Renal pelvis (tissue), 4 donors: Measurements from ENCODE around the gene CPLX1. TPM values are rescaled to one million over a fixed set of nuclear protein-coding genes. Genes with fewer than 3 reads are reported as not detected.

Source experiments
- DNase-seq: peaks from one replicate; pipeline ENCODE4 v3.0.0-alpha.2; 2013
- polyA plus RNA-seq, 3 donors: library from polyadenylated mRNA; unstranded; fragments of 120-200 nt; gene quantifications; one replicate each; pipeline ENCODE4 v1.2.1, GENCODE V29; 2013; ENCODE audit not compliant: insufficient read length in 3 of 3

CPLX1 gene
- polyA plus RNA-seq, 3 donors: 3.0 to 3.5 (median 3.1) TPM

- DNase-seq: no peak
Measured at GRCh38 chr4:833731-834367, 7.9 kb upstream of the CPLX1 start.

GRCh38 chr4:833156-833555 lies 7.2 kb upstream of the CPLX1 start:
- no peak for DNase-seq

- DNase-seq: no peak
Measured at GRCh38 chr4:832536-832935, 6.6 kb upstream of the CPLX1 start.

GRCh38 chr4:832108-832507 lies 6.2 kb upstream of the CPLX1 start:
- no peak for DNase-seq

GRCh38 chr4:831483-831805 lies 5.5 kb upstream of the CPLX1 start:
- DNase-seq: no peak

- no peak for DNase-seq
Measured at GRCh38 chr4:830601-831482, 4.9 kb upstream of the CPLX1 start.

GRCh38 chr4:829761-830600 lies 4.1 kb upstream of the CPLX1 start:
- no peak for DNase-seq

GRCh38 chr4:829291-829690 lies 3.4 kb upstream of the CPLX1 start:
- no peak for DNase-seq

- no peak for DNase-seq
Measured at GRCh38 chr4:828641-829271, 2.8 kb upstream of the CPLX1 start.

- no peak for DNase-seq
Measured at GRCh38 chr4:827209-828081, 1.5 kb upstream of the CPLX1 start.

GRCh38 chr4:826508-827208 lies 729 bp upstream of the CPLX1 start:
- no peak for DNase-seq

- peak; percentile 53 for DNase-seq
Measured at GRCh38 chr4:825063-825970, 612 bp downstream of the CPLX1 start.

- no peak for DNase-seq
Measured at GRCh38 chr4:824461-825062, 1.4 kb downstream of the CPLX1 start.

- no peak for DNase-seq
Measured at GRCh38 chr4:823761-824460, 2.0 kb downstream of the CPLX1 start.

GRCh38 chr4:823176-823760 lies 2.7 kb downstream of the CPLX1 start:
- DNase-seq: no peak

- no peak for DNase-seq
Measured at GRCh38 chr4:822361-823175, 3.4 kb downstream of the CPLX1 start.

- DNase-seq: no peak
Measured at GRCh38 chr4:821631-822030, 4.3 kb downstream of the CPLX1 start.
